ENCODE measurements around the gene SKP1.

DNA sequence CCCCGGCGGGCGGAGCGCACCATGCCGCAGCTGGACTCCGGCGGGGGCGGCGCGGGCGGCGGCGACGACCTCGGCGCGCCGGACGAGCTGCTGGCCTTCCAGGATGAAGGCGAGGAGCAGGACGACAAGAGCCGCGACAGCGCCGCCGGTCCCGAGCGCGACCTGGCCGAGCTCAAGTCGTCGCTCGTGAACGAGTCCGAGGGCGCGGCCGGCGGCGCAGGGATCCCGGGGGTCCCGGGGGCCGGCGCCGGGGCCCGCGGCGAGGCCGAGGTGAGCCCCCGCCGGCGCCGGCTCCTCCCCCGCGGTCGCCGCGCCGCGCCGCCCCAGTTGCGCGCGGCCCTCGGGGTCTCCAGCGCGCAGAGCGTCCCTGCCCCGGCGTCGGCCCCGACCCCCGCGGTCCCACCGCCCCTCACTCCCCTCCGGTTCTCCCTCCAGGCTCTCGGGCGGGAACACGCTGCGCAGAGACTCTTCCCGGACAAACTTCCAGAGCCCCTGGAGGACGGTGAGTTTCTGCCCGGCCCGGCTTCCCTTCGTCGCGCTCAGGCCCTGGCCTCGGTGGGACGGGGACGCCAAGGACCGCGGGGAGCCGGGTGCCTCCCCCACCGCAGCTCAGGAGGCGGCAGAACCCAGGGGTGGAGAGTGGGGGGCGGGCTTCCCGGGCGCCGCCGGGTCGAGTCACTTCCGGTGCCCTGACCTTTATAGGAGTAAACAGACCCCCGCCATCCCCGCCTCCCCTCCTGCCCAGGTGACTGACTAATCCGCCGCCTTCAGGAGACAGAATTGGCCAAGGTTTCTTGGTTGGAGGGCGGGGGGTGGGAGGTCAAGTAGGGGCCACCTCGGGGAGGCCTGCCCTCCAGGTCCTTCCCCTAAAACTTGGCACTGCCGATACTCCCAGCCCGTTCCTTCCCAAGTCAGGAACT lies 61.6 kb downstream of the SKP1 start:
- TF ChIP-seq EZH2 (IDR thresholded peaks at IDR 0.05; ENCODE audit: borderline replicate concordance, low read depth, low read length, severe bottlenecking) (peak; percentile 80), CTCF (IDR thresholded peaks at IDR 0.05; ENCODE audit: borderline replicate concordance, extremely low read depth, low read length, poor library complexity, severe bottlenecking) (no peak)
